ENCODE measurements around the gene OR1I1.
A peak's percentile ranks its signal among the peaks of the same experiment; 100 is the strongest.

The OR1I1 gene

DNA sequence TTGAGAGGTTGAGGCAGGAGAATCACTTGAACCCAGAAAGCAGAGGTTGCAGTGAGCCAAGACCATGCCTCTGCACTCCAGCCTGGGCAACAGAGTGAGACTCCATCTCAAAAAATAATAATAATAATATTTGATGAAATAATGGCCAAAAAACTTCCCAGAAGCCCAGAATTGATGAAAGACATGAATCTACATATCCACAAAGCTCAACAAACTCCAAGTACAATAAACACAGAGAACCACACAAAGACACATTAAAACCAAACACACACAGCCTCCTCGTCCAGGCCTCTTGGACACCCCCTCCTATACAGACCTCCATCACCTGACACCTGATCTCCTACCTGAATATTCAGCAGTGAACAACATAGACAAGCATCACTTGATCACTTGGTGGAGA lies 22.0 kb downstream of the OR1I1 start:
- no peaks in the 10 kb centered on the region for H3K36me3 ChIP-seq (ENCODE audit: control insufficient read depth, insufficient read depth, low read length)
- H3K27me3 ChIP-seq (ENCODE audit: control insufficient read depth, insufficient read depth, low read length), result no peaks in the 10 kb centered on the region
- H3K9me3 ChIP-seq (ENCODE audit: control insufficient read depth, low read length), result no peaks in the 10 kb centered on the region
- no peak overlapping the region for H3K4me2 ChIP-seq (ENCODE audit: low read length)
- no peak overlapping the region for H3K4me3 ChIP-seq (ENCODE audit: low read depth, low read length)
- no peak overlapping the region for H3K27ac ChIP-seq
- peaks cover 5% of the 10 kb centered on the region for H3K4me1 ChIP-seq
- H3K79me2 ChIP-seq, result no peaks in the 10 kb centered on the region
- no peak overlapping the region for H2AFZ ChIP-seq
- no peak overlapping the region for H3K9ac ChIP-seq
- TF ChIP-seq, protein P1, sequence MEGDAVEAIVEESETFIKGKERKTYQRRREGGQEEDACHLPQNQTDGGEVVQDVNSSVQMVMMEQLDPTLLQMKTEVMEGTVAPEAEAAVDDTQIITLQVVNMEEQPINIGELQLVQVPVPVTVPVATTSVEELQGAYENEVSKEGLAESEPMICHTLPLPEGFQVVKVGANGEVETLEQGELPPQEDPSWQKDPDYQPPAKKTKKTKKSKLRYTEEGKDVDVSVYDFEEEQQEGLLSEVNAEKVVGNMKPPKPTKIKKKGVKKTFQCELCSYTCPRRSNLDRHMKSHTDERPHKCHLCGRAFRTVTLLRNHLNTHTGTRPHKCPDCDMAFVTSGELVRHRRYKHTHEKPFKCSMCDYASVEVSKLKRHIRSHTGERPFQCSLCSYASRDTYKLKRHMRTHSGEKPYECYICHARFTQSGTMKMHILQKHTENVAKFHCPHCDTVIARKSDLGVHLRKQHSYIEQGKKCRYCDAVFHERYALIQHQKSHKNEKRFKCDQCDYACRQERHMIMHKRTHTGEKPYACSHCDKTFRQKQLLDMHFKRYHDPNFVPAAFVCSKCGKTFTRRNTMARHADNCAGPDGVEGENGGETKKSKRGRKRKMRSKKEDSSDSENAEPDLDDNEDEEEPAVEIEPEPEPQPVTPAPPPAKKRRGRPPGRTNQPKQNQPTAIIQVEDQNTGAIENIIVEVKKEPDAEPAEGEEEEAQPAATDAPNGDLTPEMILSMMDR (IDR thresholded peaks at IDR 0.05), result no peak

DNA sequence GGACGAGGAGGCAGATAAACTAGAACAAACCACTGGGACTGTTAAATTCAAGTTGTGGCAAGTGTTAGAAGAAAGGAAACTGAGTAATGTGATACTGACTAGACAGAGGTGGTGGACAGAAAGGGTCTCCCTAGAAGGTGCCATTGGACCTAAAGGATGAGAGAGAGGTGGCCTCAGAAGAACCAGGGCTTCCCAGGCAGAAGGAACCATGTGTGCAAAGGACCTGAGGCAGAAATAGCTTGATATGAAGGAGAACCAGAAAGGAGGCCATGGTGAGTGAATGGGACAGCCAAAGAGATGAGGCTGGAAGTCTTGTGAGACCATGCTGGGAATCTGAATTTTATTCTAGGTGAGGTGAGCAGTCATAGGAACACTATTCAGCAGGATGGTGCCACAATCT lies 22.4 kb downstream of the OR1I1 start:
- H3K4me3 ChIP-seq (ENCODE audit: low read depth, low read length), result no peak overlapping the region

DNA sequence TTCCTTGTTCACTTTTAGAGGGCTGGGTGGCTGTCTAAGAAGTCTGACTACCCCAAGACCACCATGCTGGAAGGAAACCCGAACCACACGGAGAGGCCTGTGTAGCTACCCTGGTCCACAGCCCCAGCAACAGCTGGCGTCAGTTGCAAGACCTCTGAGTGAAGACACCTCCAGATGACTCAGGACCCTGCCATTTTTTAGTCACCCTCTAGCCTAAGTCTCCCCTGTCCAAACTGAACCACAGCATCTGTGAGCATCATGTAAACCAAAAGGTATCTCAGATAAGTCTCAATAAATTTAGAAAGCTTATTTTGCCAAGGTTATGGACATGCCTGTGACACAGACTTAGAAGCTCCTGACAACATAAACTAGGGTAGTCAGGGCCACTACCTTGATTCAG lies 23.0 kb downstream of the OR1I1 start:
- H3K27ac ChIP-seq, result no peak overlapping the region
- H3K79me2 ChIP-seq, result no peaks in the 10 kb centered on the region
- peaks cover 5% of the 10 kb centered on the region for H3K4me1 ChIP-seq
- TF ChIP-seq, protein P1 (IDR thresholded peaks at IDR 0.05), result no peak
- H3K9ac ChIP-seq, result no peak overlapping the region
- no peaks in the 10 kb centered on the region for H3K9me3 ChIP-seq (ENCODE audit: control insufficient read depth, low read length)
- H3K4me3 ChIP-seq (ENCODE audit: low read depth, low read length), result no peak overlapping the region
- no peak overlapping the region for H3K4me2 ChIP-seq (ENCODE audit: low read length)
- H2AFZ ChIP-seq, result no peak overlapping the region
- H3K36me3 ChIP-seq (ENCODE audit: control insufficient read depth, insufficient read depth, low read length), result no peaks in the 10 kb centered on the region
- no peaks in the 10 kb centered on the region for H3K27me3 ChIP-seq (ENCODE audit: control insufficient read depth, insufficient read depth, low read length)

More for the DNA sequence above, 22.4 kb downstream of the OR1I1 start:
- Histone ChIP-seq H3K9me3 (ENCODE audit: control insufficient read depth, low read length) (no peaks in the 10 kb centered on the region), H3K4me1 (peaks cover 5% of the 10 kb centered on the region), H3K4me2 (ENCODE audit: low read length) (no peak overlapping the region), H3K79me2 (no peaks in the 10 kb centered on the region), H3K36me3 (ENCODE audit: control insufficient read depth, insufficient read depth, low read length) (no peaks in the 10 kb centered on the region), H3K9ac (no peak overlapping the region), H3K27me3 (ENCODE audit: control insufficient read depth, insufficient read depth, low read length) (no peaks in the 10 kb centered on the region), H3K27ac (no peak overlapping the region), H2AFZ (no peak overlapping the region)
- TF ChIP-seq, protein P1 (IDR thresholded peaks at IDR 0.05), result no peak

DNA sequence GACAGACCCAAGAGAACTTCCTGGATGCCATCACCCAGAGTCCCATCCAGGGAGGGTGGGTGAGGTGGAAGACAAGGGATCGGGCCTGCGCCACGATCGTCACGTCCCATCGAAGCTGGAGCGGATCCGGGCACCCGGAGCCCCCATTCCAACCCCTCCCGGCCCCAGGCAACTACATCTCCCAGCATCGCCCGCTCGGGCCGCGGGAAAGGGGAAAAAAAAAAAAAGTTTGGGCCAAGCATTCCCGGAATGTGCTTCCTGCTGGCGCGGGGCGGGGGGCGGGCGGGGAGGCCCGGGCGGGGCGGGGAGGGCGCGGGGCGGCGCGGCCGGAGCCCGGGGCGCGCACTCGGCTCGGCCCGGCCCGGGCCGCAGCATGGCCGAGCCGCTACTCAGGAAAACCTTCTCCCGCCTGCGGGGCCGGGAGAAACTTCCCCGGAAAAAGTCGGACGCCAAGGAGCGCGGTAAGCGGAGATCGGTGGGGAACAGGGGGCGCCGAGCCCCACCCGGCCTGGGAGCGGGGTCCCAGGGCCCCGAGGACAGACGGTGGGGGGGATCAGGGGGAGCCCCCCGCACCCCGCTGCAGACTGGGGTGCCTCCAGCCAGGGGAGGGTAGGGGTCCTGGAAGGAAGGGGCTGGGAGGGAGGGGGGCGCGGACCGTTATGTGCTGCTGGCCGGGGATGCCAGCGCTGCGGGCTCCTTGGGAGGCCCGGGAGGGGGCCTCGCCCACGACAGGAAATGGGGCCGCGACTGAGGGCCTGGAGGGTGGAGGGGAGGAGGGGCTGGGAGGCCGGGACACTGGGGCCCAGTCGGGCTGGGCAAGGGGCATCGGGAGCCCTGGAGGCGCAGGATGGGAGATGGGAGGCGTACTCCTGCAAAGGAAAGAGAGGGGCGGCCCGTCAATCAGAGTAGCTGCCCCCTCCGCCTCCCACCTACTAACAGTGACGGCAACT lies 25.3 kb downstream of the OR1I1 start, which contains the start of gene SYDE1:
Gene SYDE1 (plus strand): TSS at position 341 of the 950 bp plus-strand sequence. CDS start 33 bp downstream, at position 374.
- TF ChIP-seq, protein P1 (IDR thresholded peaks at IDR 0.05), result no peak
- Histone ChIP-seq H3K36me3 (ENCODE audit: control insufficient read depth, insufficient read depth, low read length) (no peaks in the 10 kb centered on the region), H3K27ac (peak within 1 kb of the TSS; percentile 63), H3K79me2 (no peaks in the 10 kb centered on the region), H3K27me3 (ENCODE audit: control insufficient read depth, insufficient read depth, low read length) (no peaks in the 10 kb centered on the region), H3K9ac (no peak within 1 kb of the TSS), H3K4me3 (ENCODE audit: low read depth, low read length) (peak within 1 kb of the TSS; percentile 59), H3K4me2 (ENCODE audit: low read length) (peak within 1 kb of the TSS; percentile 76), H3K4me1 (peaks cover 5% of the 10 kb centered on the region), H2AFZ (peak within 1 kb of the TSS; percentile 97), H3K9me3 (ENCODE audit: control insufficient read depth, low read length) (no peaks in the 10 kb centered on the region)

Data from parathyroid adenoma (tissue), 2 donors.